ENCODE data around the gene HSPB8. TPM values are rescaled to one million over a fixed set of nuclear protein-coding genes. Genes with fewer than 3 reads are reported as not detected.

The HSPB8 gene
- polyA plus RNA-seq, 1 of the 3 experiments (the other 2 are of a cell fraction), result 1.2 TPM

GRCh38 chr12:119236372-119236771 lies 57.6 kb downstream of the HSPB8 start:
- no peak overlapping the region for H3K27ac ChIP-seq (ENCODE audit: low read depth in 2 of 2, low read length in 1 of 2)
- H3K9me2 ChIP-seq, result no peaks in the 10 kb centered on the region
- TF ChIP-seq IRF3 (IDR thresholded peaks at IDR 0.05; ENCODE audit: low read depth, low read length), result no peak
- POLR2A ChIA-PET, result interaction anchor here (1.3 kb wide), 1 partner anchor 14 kb away, joined by 3 read pairs; no protein-coding TSS in a partner anchor
- no peak for DNase-seq
- H3K79me2 ChIP-seq (ENCODE audit: insufficient read depth), result no peaks in the 10 kb centered on the region
- no peak overlapping the region for H3K4me3 ChIP-seq (ENCODE audit: low read depth in 2 of 2, low read length in 1 of 2)
- H2AFZ ChIP-seq (ENCODE audit: low read depth), result no peak overlapping the region
- no peaks in the 10 kb centered on the region for H3K36me3 ChIP-seq (replicated peaks in 1 of 2; ENCODE audit: control insufficient read depth in 1 of 2, insufficient read depth in 2 of 2, low read length in 1 of 2)
- H3K4me1 ChIP-seq (ENCODE audit: control insufficient read depth in 1 of 2, insufficient read depth in 2 of 2, low read depth in 1 of 2, low read length in 1 of 2), result peaks cover 0 to 3% of the 10 kb centered on the region in 2 experiments; a peak in 1 of 4 replicates
- no peaks in the 10 kb centered on the region for H3K27me3 ChIP-seq (ENCODE audit: insufficient read depth)
- H3K9me3 ChIP-seq, result no peaks in the 10 kb centered on the region
- CTCF ChIA-PET, result interaction anchor here (0.9 to 1.8 kb wide), 10 partner anchors 14 to 302 kb away, joined by 3 to 6 read pairs (median 3); partner anchors contain the start of gene HSPB8
- no peak overlapping the region for H3K4me2 ChIP-seq
- H3K9ac ChIP-seq, result no peak overlapping the region
- H4K20me1 ChIP-seq (ENCODE audit: insufficient read depth), result no peaks in the 10 kb centered on the region
- no peaks in the 10 kb centered on the region for H3F3A ChIP-seq (replicated peaks; ENCODE audit: insufficient read depth)

GRCh38 chr12:119239040-119239439 lies 60.3 kb downstream of the HSPB8 start:
- Histone ChIP-seq H3F3A (replicated peaks; ENCODE audit: insufficient read depth) (no peaks in the 10 kb centered on the region), H3K79me2 (ENCODE audit: insufficient read depth) (no peaks in the 10 kb centered on the region), H3K4me3 (ENCODE audit: low read depth in 2 of 2, low read length in 1 of 2) (no peak overlapping the region), H3K9me2 (no peaks in the 10 kb centered on the region), H2AFZ (ENCODE audit: low read depth) (no peak overlapping the region), H4K20me1 (ENCODE audit: insufficient read depth) (no peaks in the 10 kb centered on the region), H3K4me2 (no peak overlapping the region), H3K36me3 (replicated peaks in 1 of 2; ENCODE audit: control insufficient read depth in 1 of 2, insufficient read depth in 2 of 2, low read length in 1 of 2) (no peaks in the 10 kb centered on the region), H3K27ac (ENCODE audit: low read depth in 2 of 2, low read length in 1 of 2) (no peak overlapping the region), H3K4me1 (ENCODE audit: control insufficient read depth in 1 of 2, insufficient read depth in 2 of 2, low read depth in 1 of 2, low read length in 1 of 2) (peaks cover 0 to 3% of the 10 kb centered on the region in 2 experiments; a peak in 1 of 4 replicates), H3K9ac (no peak overlapping the region), H3K27me3 (ENCODE audit: insufficient read depth) (no peaks in the 10 kb centered on the region), H3K9me3 (no peaks in the 10 kb centered on the region)
- DNase-seq, result no peak
- WGBS (ENCODE audit: low lambda C conversion rate), result 29% methylated on average over 1 of the region's 3 CpGs
- CTCF ChIA-PET, result interaction anchor here (0.9 kb wide), 1 partner anchor 174 kb away, joined by 5 read pairs; no protein-coding TSS in a partner anchor
- POLR2A ChIA-PET, result no interaction called here
- no peak for TF ChIP-seq USF1 (IDR thresholded peaks at IDR 0.05; ENCODE audit: borderline replicate concordance, low read depth)
- TF ChIP-seq SMC3 (IDR thresholded peaks at IDR 0.05; ENCODE audit: low read depth, low read length), result no peak
- TF ChIP-seq NFIC (IDR thresholded peaks at IDR 0.05; ENCODE audit: borderline replicate concordance), result no peak
- no peak for TF ChIP-seq POLR2AphosphoS5 (IDR thresholded peaks at IDR 0.05; ENCODE audit: low read depth, low read length)
- no peak for TF ChIP-seq IRF3 (IDR thresholded peaks at IDR 0.05; ENCODE audit: low read depth, low read length)
- no peak for TF ChIP-seq JUND (IDR thresholded peaks at IDR 0.05)
- no peak for TF ChIP-seq ELF1 (IDR thresholded peaks at IDR 0.05)
- TF ChIP-seq EP300 (IDR thresholded peaks at IDR 0.05; ENCODE audit: borderline replicate concordance in 1 of 2, low read depth in 1 of 2, low read length in 1 of 2), result no peak
- no peak for TF ChIP-seq PBX3 (IDR thresholded peaks at IDR 0.05)
- TF ChIP-seq CHD2 (IDR thresholded peaks at IDR 0.05; ENCODE audit: low read length, partially characterized antibody), result no peak
- no peak for TF ChIP-seq EZH2phosphoT487 (IDR thresholded peaks at IDR 0.05; ENCODE audit: borderline replicate concordance, low read depth)
- TF ChIP-seq MAX (IDR thresholded peaks at IDR 0.05; ENCODE audit: low read depth), result no peak
- TF ChIP-seq YY1 (IDR thresholded peaks at IDR 0.05; ENCODE audit: low read depth), result no peak

All from SK-N-SH (cell line).